Left lobe of liver (tissue), 2 donors: ENCODE measurements around the gene BBX. TPM values are rescaled to one million over a fixed set of nuclear protein-coding genes. Genes with fewer than 3 reads are reported as not detected.

Experiments used
- ATAC-seq: fragments of 200-7000 bp; cut with Tn5 transposase; one replicate; pipeline ENCODE4 v1.9.1; 2020; ENCODE audit warnings: mild to moderate bottlenecking, moderate library complexity
- DNase-seq: peaks from one replicate; pipeline ENCODE4 v3.0.0-alpha.2; 2020; ENCODE audit warnings: low spot score
- total RNA-seq: library from RNA; stranded (reverse); gene quantifications from one replicate; pipeline ENCODE4 v1.2.1, GENCODE V29; 2021
- donor health status: DM: no; HTN: no; CAD: no; lungs with moderate emphysema.
- donor health status: DM: no; HTN: yes; CAD: no.

BBX gene
- 13.0 TPM for total RNA-seq

DNA sequence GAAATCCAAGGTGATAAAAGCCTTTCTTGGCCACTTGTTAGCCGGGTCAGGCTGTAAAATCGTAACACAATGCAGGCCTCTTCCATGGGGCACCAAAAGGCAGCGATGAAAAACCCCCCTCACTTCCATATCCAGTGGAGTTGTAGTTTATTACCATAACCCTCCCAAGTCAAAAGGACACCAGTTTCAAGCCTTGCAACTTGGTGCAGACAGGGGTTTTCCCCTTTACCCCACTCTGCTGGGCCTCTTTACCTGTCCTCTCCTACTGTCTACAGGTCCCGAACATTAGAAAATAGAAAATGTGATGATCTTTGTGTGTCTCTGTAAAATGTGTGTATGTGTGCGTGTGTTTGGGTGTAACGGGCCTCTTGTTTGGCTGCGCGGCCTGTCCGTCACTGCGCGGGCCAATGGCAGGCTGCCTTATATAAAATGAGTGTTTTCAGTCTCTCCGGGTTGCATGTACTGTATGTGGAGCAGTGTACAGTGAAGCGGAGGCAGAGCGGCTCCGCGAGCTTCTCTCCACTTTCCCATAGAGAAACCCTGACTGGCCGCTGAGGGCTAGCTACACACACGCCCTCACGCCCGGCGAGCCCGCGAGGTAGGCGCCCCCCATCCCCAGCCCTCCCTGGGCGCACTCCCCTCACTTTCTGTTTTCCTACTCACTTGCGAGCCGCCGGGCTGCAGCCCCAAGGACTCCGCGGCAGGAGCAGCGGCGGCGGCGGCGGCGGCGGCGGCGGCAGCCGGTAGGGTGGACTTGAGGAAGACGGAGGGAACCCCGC lies at the start of gene BBX:
BBX (plus strand) TSS at position 453 of the 779 bp plus-strand sequence. CDS start 187,499 bp downstream, outside the sequence.
- ATAC-seq, result peak; percentile 87
- DNase-seq, result peak; percentile 97

GRCh38 chr3:107476462-107476861 lies 46.3 kb upstream of the BBX start:
- no peak for DNase-seq
- no peak for ATAC-seq

GRCh38 chr3:107487490-107487889 lies 35.3 kb upstream of the BBX start:
- no peak for ATAC-seq
- no peak for DNase-seq

DNA sequence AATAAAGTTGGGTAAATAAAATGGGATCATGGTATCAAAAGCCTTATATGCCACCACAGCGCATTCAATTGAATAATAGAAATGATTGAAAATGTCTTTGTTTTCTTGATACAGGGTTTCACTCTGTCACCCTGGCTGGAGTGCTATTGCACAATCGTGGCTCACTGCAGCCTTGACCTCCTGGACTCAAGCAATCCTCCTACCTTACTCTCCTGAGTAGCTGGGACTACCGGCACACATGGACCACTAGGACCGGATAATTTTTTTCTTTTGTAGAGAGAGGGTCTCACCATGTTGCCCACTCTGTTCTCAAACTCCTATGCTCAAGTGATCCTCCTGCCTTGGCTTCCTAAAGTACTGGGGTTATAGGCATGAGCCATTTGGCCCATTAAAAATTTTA lies 33.8 kb upstream of the BBX start:
- ATAC-seq, result peak; percentile 91
- peak; percentile 64 for DNase-seq

DNA sequence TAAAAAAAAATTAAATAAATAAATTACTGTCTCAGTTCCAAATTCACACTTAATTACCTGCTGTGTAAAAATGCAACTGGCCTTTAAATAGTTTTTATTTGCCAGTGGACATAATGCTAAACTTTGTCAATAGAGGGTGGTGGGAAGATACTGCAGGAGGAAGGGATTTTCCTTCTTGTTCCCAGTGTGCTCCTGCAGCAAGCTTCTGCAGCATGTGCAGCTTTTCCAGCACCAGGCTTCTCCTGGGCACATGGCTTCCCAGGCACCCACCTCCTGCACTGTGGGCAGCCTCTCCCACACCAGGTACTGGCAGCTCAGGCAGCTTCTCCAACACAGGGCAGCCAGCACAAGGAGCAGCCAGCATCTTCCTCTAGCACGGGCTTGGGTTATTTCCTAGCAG lies 29.6 kb upstream of the BBX start:
- no peak for ATAC-seq

GRCh38 chr3:107496855-107497254 lies 25.9 kb upstream of the BBX start:
- DNase-seq (no peak), ATAC-seq (no peak)

More for the DNA sequence above, 29.6 kb upstream of the BBX start:
- no peak for DNase-seq

- no peak for ATAC-seq
- DNase-seq, result no peak
Observed at GRCh38 chr3:107498646-107499045, 24.1 kb upstream of the BBX start.

GRCh38 chr3:107506458-107506857 lies 16.3 kb upstream of the BBX start:
- DNase-seq (no peak), ATAC-seq (no peak)

DNA sequence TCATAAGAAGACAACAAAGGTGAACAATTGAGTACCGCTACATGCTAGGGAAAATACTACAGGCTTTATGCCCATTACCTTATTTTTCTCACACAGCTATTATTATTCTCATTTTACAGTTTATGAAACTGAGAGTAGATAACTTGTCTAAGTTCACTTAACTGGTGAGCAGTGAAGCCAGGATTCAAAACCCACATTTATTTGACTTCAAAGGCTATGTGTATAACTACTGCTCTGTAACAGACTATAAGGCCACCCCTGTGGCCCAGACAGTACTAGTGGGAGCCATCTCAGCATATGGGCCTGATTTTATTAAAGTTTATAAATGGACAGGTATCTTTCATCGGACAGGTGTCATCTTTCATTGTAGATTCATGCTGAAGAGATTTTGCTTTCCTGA lies 14.4 kb upstream of the BBX start:
- ATAC-seq, result no peak

GRCh38 chr3:107512108-107512507 lies 10.7 kb upstream of the BBX start:
- DNase-seq, result no peak
- ATAC-seq, result no peak

More for the DNA sequence above, 14.4 kb upstream of the BBX start:
- no peak for DNase-seq

- no peak for DNase-seq
- no peak for ATAC-seq
Observed at GRCh38 chr3:107514453-107514852, 8.3 kb upstream of the BBX start.

GRCh38 chr3:107516475-107516874 lies 6.3 kb upstream of the BBX start:
- ATAC-seq (no peak), DNase-seq (no peak)

DNA sequence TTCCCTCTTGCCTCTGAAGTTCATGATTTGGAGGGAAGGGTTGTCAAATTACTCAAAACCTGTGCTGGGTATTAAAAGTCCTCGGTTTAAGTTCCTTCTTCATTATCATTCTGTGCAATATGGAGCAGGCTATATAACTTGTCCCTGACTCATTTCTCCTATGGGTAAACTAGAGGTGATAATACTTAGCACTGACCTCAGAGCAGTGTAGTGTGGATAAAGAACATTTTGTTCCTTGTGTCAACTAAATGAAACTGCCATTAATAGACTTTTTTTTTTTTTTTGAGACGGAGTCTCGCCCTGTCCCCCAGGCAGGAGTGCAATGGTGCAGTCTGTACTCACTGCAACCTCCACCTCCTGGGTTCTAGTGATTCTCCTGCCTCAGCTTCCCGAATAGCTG lies 2.2 kb upstream of the BBX start:
- ATAC-seq, result no peak
- no peak for DNase-seq

DNA sequence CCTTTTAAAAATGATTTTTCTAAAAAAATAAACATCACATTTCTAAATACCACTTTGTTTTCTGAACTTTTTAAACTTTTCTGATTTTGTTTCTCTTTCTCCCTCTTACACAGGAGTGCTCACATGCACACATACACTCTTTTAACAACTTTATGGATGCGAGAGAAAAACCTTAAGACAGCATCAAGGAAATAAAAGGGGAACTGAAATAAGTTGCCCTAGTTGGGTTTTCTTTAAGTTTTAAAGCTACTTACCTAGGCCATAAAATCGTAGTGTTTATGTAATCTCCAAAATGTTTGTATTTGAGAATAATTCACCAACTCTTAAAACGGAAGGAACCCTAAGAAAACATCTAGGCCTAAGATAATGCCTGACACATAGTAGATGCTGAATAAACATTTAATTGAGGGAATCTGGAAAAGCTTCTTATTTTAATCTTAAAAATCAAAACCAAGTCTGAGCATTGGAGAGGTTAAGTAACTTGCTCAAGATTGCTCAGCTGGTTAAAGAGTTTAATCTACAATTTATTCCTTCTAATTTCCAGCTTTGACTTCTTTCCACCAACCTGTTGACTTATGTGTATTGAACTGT lies 1.2 kb upstream of the BBX start:
- ATAC-seq (no peak), DNase-seq (no peak)

GRCh38 chr3:107523289-107523538 lies 452 bp downstream of the BBX start:
- ATAC-seq (peak; percentile 69), DNase-seq (no peak)

- ATAC-seq, result peak; percentile 45
- peak; percentile 69 for DNase-seq
Observed at GRCh38 chr3:107523539-107524325, 970 bp downstream of the BBX start.

- no peak for DNase-seq
- ATAC-seq, result no peak
Observed at GRCh38 chr3:107524326-107524840, 1.6 kb downstream of the BBX start.

- peak; percentile 21 for ATAC-seq
- peak; percentile 66 for DNase-seq
Observed at GRCh38 chr3:107524841-107525643, 2.3 kb downstream of the BBX start.

- ATAC-seq, result no peak
- peak; percentile 52 for DNase-seq
Observed at GRCh38 chr3:107525644-107526305, 3.0 kb downstream of the BBX start.

GRCh38 chr3:107531917-107532469 lies 9.2 kb downstream of the BBX start:
- DNase-seq, result no peak
- no peak for ATAC-seq
